Measurements from ENCODE around the gene UTY. TPM values are rescaled to one million over a fixed set of nuclear protein-coding genes. Genes with fewer than 3 reads are reported as not detected.

Gene UTY
- total RNA-seq, 1 experiment from 2014 or later, result not detected

- no peaks in the 10 kb centered on the region for H3K36me3 Mint-ChIP-seq (ENCODE audit: insufficient read depth in 1 of 3, low read depth in 3 of 3)
- no peaks in the 10 kb centered on the region for H3K27me3 ChIP-seq (ENCODE audit: insufficient read depth, low read length)
- no peak overlapping the region for H2AFZ ChIP-seq (ENCODE audit: low read length)
- H3K4me3 Mint-ChIP-seq, result no peak overlapping the region
- no peaks in the 10 kb centered on the region for H3K9me3 Mint-ChIP-seq
- H3K23me2 ChIP-seq (ENCODE audit: insufficient read length, low read depth, low read length, poor library complexity, severe bottlenecking), result no peaks in the 10 kb centered on the region
- H3K56ac ChIP-seq (ENCODE audit: insufficient read length, low read depth, low read length), result no peak overlapping the region
- no peaks in the 10 kb centered on the region for H3K27me3 Mint-ChIP-seq (ENCODE audit: low read depth)
- no peak overlapping the region for H2BK120ac ChIP-seq (ENCODE audit: low read depth, low read length, poor library complexity, severe bottlenecking)
- no peak overlapping the region for H2AK5ac ChIP-seq (ENCODE audit: insufficient read length, low read length)
- no peaks in the 10 kb centered on the region for H3K4me1 Mint-ChIP-seq
- no peak overlapping the region for H2BK12ac ChIP-seq (ENCODE audit: insufficient read length, low read depth, low read length)
- no peak overlapping the region for H3K27ac Mint-ChIP-seq
- no peaks in the 10 kb centered on the region for H3K79me1 ChIP-seq (ENCODE audit: insufficient read depth, low read depth, low read length, poor library complexity, severe bottlenecking)
- H3K18ac ChIP-seq (ENCODE audit: insufficient read length, low read depth, low read length), result no peak overlapping the region
- H3K14ac ChIP-seq (ENCODE audit: insufficient read depth, low read length), result no peak overlapping the region
- H3K79me2 ChIP-seq (ENCODE audit: insufficient read depth, low read length), result no peaks in the 10 kb centered on the region
- no peak overlapping the region for H4K8ac ChIP-seq (replicated peaks; ENCODE audit: insufficient read length, low read depth, low read length)
- H3K27ac ChIP-seq (ENCODE audit: insufficient read length, low read depth, low read length), result no peak overlapping the region
- H2BK5ac ChIP-seq (ENCODE audit: insufficient read length, low read length), result no peak overlapping the region
- no peak for TF ChIP-seq CTCF (conservative IDR thresholded peaks at IDR 0.05)
- H2BK15ac ChIP-seq (ENCODE audit: low read depth, low read length), result no peak overlapping the region
- H4K5ac ChIP-seq (ENCODE audit: insufficient read length, low read depth, low read length), result no peak overlapping the region
- no peak overlapping the region for H3K23ac ChIP-seq (ENCODE audit: insufficient read length, low read depth, low read length)
- no CpG with 5 or more reads among the region's 3 CpGs for whole genome bisulfite sequencing (ENCODE audit: extremely low coverage, insufficient read length, low lambda C conversion rate)
- H3K4me2 ChIP-seq (ENCODE audit: insufficient read depth, insufficient read length, low read length), result no peak overlapping the region
- no peak overlapping the region for H3K9ac ChIP-seq (ENCODE audit: extremely low read depth, insufficient read length, low read length)
- DNase-seq, result no peak
- no peak overlapping the region for H2BK20ac ChIP-seq (ENCODE audit: low read depth, low read length, poor library complexity, severe bottlenecking)
- H3T11ph ChIP-seq (ENCODE audit: low read length), result no peak overlapping the region
- H3K4me1 ChIP-seq (ENCODE audit: insufficient read depth, low read length), result no peaks in the 10 kb centered on the region
- no peak overlapping the region for H4K91ac ChIP-seq (ENCODE audit: insufficient read length, low read depth, low read length)
- no peak overlapping the region for H3K4ac ChIP-seq (ENCODE audit: low read depth, low read length)
- no peaks in the 10 kb centered on the region for H3K9me3 ChIP-seq (ENCODE audit: control insufficient read depth, low read depth, low read length)
- no peaks in the 10 kb centered on the region for H4K20me1 ChIP-seq (ENCODE audit: control insufficient read depth, insufficient read depth, insufficient read length)
These were observed 245.9 kb downstream of the UTY start for GRCh38 chrY:13233901-13234300.
